SK-N-SH treated with all-trans-retinoic acid at 6 μM for 48 hours (cell line): ENCODE results near the gene PAK1IP1.

ENCODE experiments used
- ATAC-seq: fragments of 200-7000 bp; cut with Tn5 transposase; 3 replicates; pipeline ENCODE4 v1.9.1; 2020; ENCODE audit warnings: mild to moderate bottlenecking, moderate library complexity
- ARNTL ChIP-seq: fragments of 450-650 bp; formaldehyde crosslinking; IDR thresholded peaks from 2 replicates; pipeline ENCODE4 v1.5.0; 2020; ENCODE audit warnings: low read depth, mild to moderate bottlenecking, moderate library complexity, borderline replicate concordance
- BACH2 ChIP-seq: fragments of 250-450 bp; sonication (Bioruptor Pico); IDR thresholded peaks from 2 replicates; pipeline ENCODE4 v1.9.0; 2021; ENCODE audit warnings: mild to moderate bottlenecking, borderline replicate concordance
- CSDC2 ChIP-seq: fragments of 250-450 bp; sonication (Bioruptor Pico); IDR thresholded peaks from 2 replicates; pipeline ENCODE4 v1.5.0; 2020; ENCODE audit warnings: mild to moderate bottlenecking, moderate library complexity
- ESRRG ChIP-seq: fragments of 250-450 bp; sonication (Bioruptor Pico); IDR thresholded peaks from 2 replicates; pipeline ENCODE4 v1.6.1; 2021; ENCODE audit warnings: mild to moderate bottlenecking
- GLIS3 ChIP-seq: fragments of 250-450 bp; sonication (Bioruptor Pico); IDR thresholded peaks from 2 replicates; pipeline ENCODE4 v1.5.0; 2020; ENCODE audit warnings: mild to moderate bottlenecking, moderate library complexity
- ISL1 ChIP-seq: fragments of 250-450 bp; sonication (Bioruptor Pico); IDR thresholded peaks from 2 replicates; pipeline ENCODE4 v2.1.2; 2022; ENCODE audit warnings: mild to moderate bottlenecking, moderate library complexity
- OSR1 ChIP-seq: fragments of 250-450 bp; sonication (Bioruptor Pico); IDR thresholded peaks from 2 replicates; pipeline ENCODE4 v1.8.0; 2022; ENCODE audit warnings: moderate library complexity, mild to moderate bottlenecking, inconsistent platforms
- PPARA ChIP-seq: fragments of 250-450 bp; sonication (Bioruptor Pico); IDR thresholded peaks from 2 replicates; pipeline ENCODE4 v1.5.0; 2020; ENCODE audit warnings: mild to moderate bottlenecking, borderline replicate concordance
- RARB ChIP-seq: fragments of 250-450 bp; sonication (Bioruptor Pico); IDR thresholded peaks from 2 replicates; pipeline ENCODE4 v1.8.0; 2021; ENCODE audit warnings: mild to moderate bottlenecking, moderate library complexity
- SNAI2 ChIP-seq: fragments of 250-450 bp; sonication (Bioruptor Pico); IDR thresholded peaks from 2 replicates; pipeline ENCODE4 v1.5.0; 2020; ENCODE audit warnings: mild to moderate bottlenecking, moderate library complexity
- TCF4 ChIP-seq: fragments of 250-450 bp; sonication (Bioruptor Pico); IDR thresholded peaks from 2 replicates; pipeline ENCODE4 v1.8.0; 2021; ENCODE audit warnings: mild to moderate bottlenecking, moderate library complexity, borderline replicate concordance
- TOX ChIP-seq: fragments of 250-450 bp; sonication (Bioruptor Pico); IDR thresholded peaks from 2 replicates; pipeline ENCODE4 v1.8.0; 2021; ENCODE audit warnings: mild to moderate bottlenecking, moderate library complexity, borderline replicate concordance
- ZC3H10 ChIP-seq: fragments of 250-450 bp; sonication (Bioruptor Pico); IDR thresholded peaks from 2 replicates; pipeline ENCODE4 v1.5.1; 2021; ENCODE audit warnings: mild to moderate bottlenecking, moderate library complexity
- ZFP3 ChIP-seq: fragments of 250-450 bp; sonication (Bioruptor Pico); IDR thresholded peaks from 2 replicates; pipeline ENCODE4 v1.5.0; 2020; ENCODE audit warnings: mild to moderate bottlenecking, moderate library complexity
- ZNF565 ChIP-seq: fragments of 450-650 bp; formaldehyde crosslinking; conservative IDR thresholded peaks from 2 replicates; pipeline ENCODE4 v1.5.0; 2020; ENCODE audit warnings: low read depth, mild to moderate bottlenecking, moderate library complexity
- ZNF70 ChIP-seq: fragments of 450-650 bp; formaldehyde crosslinking; IDR thresholded peaks from 2 replicates; pipeline ENCODE4 v1.5.0; 2020; ENCODE audit warnings: mild to moderate bottlenecking, moderate library complexity
- ZNF8 ChIP-seq: fragments of 450-650 bp; formaldehyde crosslinking; IDR thresholded peaks from 2 replicates; pipeline ENCODE4 v1.5.0; 2020; ENCODE audit warnings: mild to moderate bottlenecking, moderate library complexity
- TF ChIP-seq, protein P1 (sequence below): fragments of 250-450 bp; sonication (Bioruptor Pico); IDR thresholded peaks from 2 replicates; pipeline ENCODE4 v1.5.1; 2020; ENCODE audit warnings: low read depth, mild to moderate bottlenecking, moderate library complexity
- TF ChIP-seq, protein P2 (sequence below): fragments of 250-450 bp; sonication (Bioruptor Pico); IDR thresholded peaks from 2 replicates; pipeline ENCODE4 v1.8.0; 2021; ENCODE audit warnings: low read depth, mild to moderate bottlenecking, moderate library complexity, borderline replicate concordance
- TF ChIP-seq, protein P3 (sequence below): fragments of 250-450 bp; sonication (Bioruptor Pico); IDR thresholded peaks from 2 replicates; pipeline ENCODE4 v1.5.0; 2020; ENCODE audit warnings: mild to moderate bottlenecking, moderate library complexity
- TF ChIP-seq, protein P4 (sequence below): fragments of 250-450 bp; sonication (Bioruptor Pico); IDR thresholded peaks from 2 replicates; pipeline ENCODE4 v1.5.1; 2021; ENCODE audit warnings: mild to moderate bottlenecking, moderate library complexity
- TF ChIP-seq, protein P5 (sequence below): fragments of 250-450 bp; sonication (Bioruptor Pico); IDR thresholded peaks from 2 replicates; pipeline ENCODE4 v1.8.0; 2020; ENCODE audit warnings: mild to moderate bottlenecking, moderate library complexity, borderline replicate concordance

PAK1IP1 gene

DNA sequence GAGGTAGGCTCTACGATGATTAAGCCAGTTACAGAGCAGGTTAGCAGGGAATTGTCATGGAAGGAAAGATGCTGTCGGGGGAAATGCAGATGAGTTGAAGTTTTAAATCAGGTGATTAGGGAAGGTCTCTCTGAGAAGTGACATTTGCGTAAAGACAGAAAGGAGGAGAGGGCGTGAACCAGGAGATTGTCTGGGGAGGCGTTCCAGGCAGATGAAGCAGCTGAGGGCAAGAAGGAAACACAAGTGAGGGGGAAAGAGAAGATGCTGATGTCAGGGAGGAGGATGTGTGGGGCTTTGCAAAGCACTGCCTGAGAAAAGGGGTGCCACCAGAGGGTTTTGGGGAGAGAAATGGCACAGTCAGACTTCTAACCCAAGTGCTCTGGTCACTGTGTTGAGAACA, 50.3 kb downstream of the PAK1IP1 start:
- TF ChIP-seq, protein P1, sequence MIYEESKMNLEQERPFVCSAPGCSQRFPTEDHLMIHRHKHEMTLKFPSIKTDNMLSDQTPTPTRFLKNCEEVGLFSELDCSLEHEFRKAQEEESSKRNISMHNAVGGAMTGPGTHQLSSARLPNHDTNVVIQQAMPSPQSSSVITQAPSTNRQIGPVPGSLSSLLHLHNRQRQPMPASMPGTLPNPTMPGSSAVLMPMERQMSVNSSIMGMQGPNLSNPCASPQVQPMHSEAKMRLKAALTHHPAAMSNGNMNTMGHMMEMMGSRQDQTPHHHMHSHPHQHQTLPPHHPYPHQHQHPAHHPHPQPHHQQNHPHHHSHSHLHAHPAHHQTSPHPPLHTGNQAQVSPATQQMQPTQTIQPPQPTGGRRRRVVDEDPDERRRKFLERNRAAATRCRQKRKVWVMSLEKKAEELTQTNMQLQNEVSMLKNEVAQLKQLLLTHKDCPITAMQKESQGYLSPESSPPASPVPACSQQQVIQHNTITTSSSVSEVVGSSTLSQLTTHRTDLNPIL (CRISPR knock-in tag) = no peak
- no peak for TF ChIP-seq ZC3H10 (CRISPR knock-in tag)
- no peak for TF ChIP-seq GLIS3
- TF ChIP-seq ARNTL = no peak
- TF ChIP-seq SNAI2 = no peak
- TF ChIP-seq TOX = no peak
- TF ChIP-seq, protein P2, sequence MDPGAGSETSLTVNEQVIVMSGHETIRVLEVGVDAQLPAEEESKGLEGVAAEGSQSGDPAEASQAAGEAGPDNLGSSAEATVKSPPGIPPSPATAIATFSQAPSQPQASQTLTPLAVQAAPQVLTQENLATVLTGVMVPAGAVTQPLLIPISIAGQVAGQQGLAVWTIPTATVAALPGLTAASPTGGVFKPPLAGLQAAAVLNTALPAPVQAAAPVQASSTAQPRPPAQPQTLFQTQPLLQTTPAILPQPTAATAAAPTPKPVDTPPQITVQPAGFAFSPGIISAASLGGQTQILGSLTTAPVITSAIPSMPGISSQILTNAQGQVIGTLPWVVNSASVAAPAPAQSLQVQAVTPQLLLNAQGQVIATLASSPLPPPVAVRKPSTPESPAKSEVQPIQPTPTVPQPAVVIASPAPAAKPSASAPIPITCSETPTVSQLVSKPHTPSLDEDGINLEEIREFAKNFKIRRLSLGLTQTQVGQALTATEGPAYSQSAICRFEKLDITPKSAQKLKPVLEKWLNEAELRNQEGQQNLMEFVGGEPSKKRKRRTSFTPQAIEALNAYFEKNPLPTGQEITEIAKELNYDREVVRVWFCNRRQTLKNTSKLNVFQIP (CRISPR knock-in tag) = no peak
- TF ChIP-seq OSR1 = no peak
- no peak for TF ChIP-seq ISL1
- TF ChIP-seq ZNF565 (CRISPR knock-in tag) = no peak
- TF ChIP-seq ZNF70 (CRISPR knock-in tag) = no peak
- TF ChIP-seq, protein P3, sequence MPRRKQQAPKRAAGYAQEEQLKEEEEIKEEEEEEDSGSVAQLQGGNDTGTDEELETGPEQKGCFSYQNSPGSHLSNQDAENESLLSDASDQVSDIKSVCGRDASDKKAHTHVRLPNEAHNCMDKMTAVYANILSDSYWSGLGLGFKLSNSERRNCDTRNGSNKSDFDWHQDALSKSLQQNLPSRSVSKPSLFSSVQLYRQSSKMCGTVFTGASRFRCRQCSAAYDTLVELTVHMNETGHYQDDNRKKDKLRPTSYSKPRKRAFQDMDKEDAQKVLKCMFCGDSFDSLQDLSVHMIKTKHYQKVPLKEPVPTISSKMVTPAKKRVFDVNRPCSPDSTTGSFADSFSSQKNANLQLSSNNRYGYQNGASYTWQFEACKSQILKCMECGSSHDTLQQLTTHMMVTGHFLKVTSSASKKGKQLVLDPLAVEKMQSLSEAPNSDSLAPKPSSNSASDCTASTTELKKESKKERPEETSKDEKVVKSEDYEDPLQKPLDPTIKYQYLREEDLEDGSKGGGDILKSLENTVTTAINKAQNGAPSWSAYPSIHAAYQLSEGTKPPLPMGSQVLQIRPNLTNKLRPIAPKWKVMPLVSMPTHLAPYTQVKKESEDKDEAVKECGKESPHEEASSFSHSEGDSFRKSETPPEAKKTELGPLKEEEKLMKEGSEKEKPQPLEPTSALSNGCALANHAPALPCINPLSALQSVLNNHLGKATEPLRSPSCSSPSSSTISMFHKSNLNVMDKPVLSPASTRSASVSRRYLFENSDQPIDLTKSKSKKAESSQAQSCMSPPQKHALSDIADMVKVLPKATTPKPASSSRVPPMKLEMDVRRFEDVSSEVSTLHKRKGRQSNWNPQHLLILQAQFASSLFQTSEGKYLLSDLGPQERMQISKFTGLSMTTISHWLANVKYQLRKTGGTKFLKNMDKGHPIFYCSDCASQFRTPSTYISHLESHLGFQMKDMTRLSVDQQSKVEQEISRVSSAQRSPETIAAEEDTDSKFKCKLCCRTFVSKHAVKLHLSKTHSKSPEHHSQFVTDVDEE (CRISPR knock-in tag) = no peak
- TF ChIP-seq PPARA (CRISPR knock-in tag) = no peak
- TF ChIP-seq, protein P4, sequence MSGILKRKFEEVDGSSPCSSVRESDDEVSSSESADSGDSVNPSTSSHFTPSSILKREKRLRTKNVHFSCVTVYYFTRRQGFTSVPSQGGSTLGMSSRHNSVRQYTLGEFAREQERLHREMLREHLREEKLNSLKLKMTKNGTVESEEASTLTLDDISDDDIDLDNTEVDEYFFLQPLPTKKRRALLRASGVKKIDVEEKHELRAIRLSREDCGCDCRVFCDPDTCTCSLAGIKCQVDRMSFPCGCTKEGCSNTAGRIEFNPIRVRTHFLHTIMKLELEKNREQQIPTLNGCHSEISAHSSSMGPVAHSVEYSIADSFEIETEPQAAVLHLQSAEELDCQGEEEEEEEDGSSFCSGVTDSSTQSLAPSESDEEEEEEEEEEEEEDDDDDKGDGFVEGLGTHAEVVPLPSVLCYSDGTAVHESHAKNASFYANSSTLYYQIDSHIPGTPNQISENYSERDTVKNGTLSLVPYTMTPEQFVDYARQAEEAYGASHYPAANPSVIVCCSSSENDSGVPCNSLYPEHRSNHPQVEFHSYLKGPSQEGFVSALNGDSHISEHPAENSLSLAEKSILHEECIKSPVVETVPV (CRISPR knock-in tag) = no peak
- no peak for TF ChIP-seq TCF4
- no peak for ATAC-seq

DNA sequence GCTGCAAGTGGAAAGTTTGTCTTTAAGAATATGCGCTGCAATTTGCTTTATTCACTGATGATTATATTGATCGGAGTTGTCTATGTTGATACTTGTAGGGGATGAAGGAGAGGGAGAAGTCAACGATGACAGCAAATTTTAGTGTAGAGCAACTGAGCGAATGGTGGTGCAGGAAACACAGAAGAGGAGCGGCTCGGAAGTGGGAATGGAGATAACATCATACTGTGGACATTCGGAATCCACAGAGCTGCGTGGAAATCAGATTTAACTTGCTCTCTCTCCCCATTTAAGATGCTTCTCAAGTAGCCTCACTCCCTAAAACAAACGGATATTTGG, 52.1 kb downstream of the PAK1IP1 start:
- no peak for TF ChIP-seq SNAI2
- TF ChIP-seq GLIS3 = no peak
- TF ChIP-seq RARB = no peak
- TF ChIP-seq ARNTL = no peak
- TF ChIP-seq, protein P2 (CRISPR knock-in tag) = no peak
- TF ChIP-seq TCF4 = no peak
- no peak for TF ChIP-seq ISL1
- TF ChIP-seq ZFP3 (CRISPR knock-in tag) = no peak
- TF ChIP-seq CSDC2 (CRISPR knock-in tag) = no peak
- TF ChIP-seq TOX = no peak
- TF ChIP-seq, protein P3 (CRISPR knock-in tag) = no peak
- no peak for TF ChIP-seq BACH2 (CRISPR knock-in tag)
- TF ChIP-seq ESRRG = no peak
- TF ChIP-seq ZNF565 (CRISPR knock-in tag) = no peak
- no peak for TF ChIP-seq ZNF70 (CRISPR knock-in tag)
- TF ChIP-seq PPARA (CRISPR knock-in tag) = no peak
- TF ChIP-seq, protein P5, sequence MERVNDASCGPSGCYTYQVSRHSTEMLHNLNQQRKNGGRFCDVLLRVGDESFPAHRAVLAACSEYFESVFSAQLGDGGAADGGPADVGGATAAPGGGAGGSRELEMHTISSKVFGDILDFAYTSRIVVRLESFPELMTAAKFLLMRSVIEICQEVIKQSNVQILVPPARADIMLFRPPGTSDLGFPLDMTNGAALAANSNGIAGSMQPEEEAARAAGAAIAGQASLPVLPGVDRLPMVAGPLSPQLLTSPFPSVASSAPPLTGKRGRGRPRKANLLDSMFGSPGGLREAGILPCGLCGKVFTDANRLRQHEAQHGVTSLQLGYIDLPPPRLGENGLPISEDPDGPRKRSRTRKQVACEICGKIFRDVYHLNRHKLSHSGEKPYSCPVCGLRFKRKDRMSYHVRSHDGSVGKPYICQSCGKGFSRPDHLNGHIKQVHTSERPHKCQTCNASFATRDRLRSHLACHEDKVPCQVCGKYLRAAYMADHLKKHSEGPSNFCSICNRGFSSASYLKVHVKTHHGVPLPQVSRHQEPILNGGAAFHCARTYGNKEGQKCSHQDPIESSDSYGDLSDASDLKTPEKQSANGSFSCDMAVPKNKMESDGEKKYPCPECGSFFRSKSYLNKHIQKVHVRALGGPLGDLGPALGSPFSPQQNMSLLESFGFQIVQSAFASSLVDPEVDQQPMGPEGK (CRISPR knock-in tag) = no peak
- TF ChIP-seq ZC3H10 (CRISPR knock-in tag) = no peak
- TF ChIP-seq, protein P4 (CRISPR knock-in tag) = no peak
- TF ChIP-seq ZNF8 = no peak
- ATAC-seq = peak; percentile 3; the same call in 2 of the 3 replicates
